Measurements from ENCODE around the gene EEIG1. TPM values are rescaled to one million over a fixed set of nuclear protein-coding genes. Genes with fewer than 3 reads are reported as not detected.

EEIG1 gene
- total RNA-seq, 1 experiment from 2014 or later = 17.5 TPM

DNA sequence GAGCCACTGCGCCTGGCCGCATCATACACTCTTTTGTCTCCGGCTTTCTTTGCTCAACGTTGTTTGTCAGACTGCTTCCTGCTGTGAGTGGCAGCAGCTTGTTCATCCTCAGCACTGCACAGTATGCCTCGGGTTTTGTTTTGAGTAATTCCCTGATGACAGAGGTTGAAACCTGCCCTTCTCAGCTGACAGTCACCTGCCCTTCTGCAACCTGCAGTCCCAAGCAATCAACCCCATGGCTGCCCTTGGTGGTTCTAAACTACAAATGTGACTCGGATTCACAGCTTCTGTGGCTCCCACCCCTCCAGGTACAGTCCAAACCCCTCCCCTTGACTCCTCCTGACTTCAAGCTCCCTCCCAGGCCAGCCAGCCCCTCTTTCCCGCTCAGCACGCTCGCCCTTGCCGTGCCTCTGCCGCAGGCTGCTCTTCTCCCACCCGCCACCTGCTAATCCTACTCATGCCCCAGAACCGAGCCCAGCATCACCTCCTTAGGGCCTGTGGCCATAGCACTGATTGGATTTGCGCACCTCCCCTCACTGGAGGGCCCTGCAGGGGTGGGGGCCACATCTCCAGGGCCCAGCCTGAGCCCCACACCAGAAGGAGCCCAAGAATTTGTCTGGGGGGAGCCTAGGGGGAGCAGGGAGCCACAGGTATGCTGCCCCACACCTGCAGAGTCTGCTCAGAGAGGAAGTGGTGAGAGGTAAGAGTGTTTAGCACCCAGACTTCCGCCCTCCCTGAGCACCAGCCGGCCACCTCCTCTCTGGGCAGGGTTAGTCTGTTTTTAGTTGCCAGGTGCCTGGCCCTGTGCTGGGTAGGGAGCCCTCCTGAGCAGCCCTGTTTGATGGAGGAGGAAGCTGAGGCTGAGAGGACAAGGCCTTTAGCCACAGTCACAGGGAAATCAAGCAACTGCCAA, 10.1 kb downstream of the EEIG1 start:
- BruUV-seq (replicated peaks) = no TSS peak
- Mint-ChIP-seq H3K27ac (ENCODE audit: low read depth, unreplicated experiment) (peak overlapping the region; percentile 98), H3K9me3 (ENCODE audit: unreplicated experiment) (no peaks in the 10 kb centered on the region), H3K4me3 (ENCODE audit: unreplicated experiment) (no peak overlapping the region), H3K36me3 (ENCODE audit: insufficient read depth, unreplicated experiment) (peaks cover 6% of the 10 kb centered on the region), H3K27me3 (ENCODE audit: insufficient read depth, unreplicated experiment) (no peaks in the 10 kb centered on the region), H3K4me1 (ENCODE audit: insufficient read depth, unreplicated experiment) (peaks cover 58% of the 10 kb centered on the region)
- TF ChIP-seq, protein P1, sequence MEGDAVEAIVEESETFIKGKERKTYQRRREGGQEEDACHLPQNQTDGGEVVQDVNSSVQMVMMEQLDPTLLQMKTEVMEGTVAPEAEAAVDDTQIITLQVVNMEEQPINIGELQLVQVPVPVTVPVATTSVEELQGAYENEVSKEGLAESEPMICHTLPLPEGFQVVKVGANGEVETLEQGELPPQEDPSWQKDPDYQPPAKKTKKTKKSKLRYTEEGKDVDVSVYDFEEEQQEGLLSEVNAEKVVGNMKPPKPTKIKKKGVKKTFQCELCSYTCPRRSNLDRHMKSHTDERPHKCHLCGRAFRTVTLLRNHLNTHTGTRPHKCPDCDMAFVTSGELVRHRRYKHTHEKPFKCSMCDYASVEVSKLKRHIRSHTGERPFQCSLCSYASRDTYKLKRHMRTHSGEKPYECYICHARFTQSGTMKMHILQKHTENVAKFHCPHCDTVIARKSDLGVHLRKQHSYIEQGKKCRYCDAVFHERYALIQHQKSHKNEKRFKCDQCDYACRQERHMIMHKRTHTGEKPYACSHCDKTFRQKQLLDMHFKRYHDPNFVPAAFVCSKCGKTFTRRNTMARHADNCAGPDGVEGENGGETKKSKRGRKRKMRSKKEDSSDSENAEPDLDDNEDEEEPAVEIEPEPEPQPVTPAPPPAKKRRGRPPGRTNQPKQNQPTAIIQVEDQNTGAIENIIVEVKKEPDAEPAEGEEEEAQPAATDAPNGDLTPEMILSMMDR (IDR thresholded peaks at IDR 0.05; ENCODE audit: unreplicated experiment) = no peak
- no peak for DNase-seq (ENCODE audit: unreplicated experiment)
- CTCF ChIA-PET = interaction anchor here (0.7 to 1.2 kb wide), 3 partner anchors 9 to 27 kb away, joined by 3 to 8 read pairs (median 5); no protein-coding TSS in a partner anchor
- intact Hi-C loops (cut with micrococcal nuclease) = no loop called here
- POLR2A ChIA-PET = interaction anchor here (1.0 to 11.1 kb wide), 3 partner anchors 8 to 124 kb away, joined by 4 to 86 read pairs (median 6); partner anchors contain the start of genes EEIG1 and NAIF1

DNA sequence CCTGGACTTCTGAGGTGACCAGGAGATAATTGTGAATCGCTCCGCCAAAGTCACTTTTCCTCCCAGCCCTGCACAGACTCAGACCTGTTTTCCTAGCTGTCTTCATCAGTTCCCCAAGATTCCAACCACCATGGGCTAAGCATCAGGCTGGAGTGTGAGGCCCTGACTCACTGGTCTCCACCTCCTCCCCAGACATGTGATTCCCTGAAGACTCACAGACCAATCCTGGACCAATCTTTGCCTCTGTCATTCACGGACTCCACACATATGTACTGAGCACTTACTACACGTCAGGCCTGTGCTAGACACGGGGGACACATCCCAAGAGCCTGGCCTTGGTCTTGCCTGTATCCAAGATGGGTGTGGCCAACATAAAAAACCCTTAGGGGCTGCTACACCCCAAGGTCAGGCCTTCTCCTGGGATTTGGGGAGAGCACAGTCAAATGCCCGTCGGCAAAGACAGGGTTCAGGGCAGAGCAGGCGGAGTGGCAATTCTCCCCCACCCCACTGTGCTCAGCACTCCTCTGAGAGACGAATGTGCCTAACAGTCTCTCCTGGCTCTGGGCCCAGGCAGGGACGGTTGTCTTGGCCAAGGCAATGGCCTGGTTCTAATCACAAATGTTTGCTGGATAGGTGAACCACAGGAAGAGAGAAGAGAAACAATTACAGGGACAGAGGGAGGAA, 11.9 kb downstream of the EEIG1 start:
- H3K27me3 Mint-ChIP-seq (ENCODE audit: insufficient read depth, unreplicated experiment) = no peaks in the 10 kb centered on the region
- TF ChIP-seq, protein P1 (IDR thresholded peaks at IDR 0.05; ENCODE audit: unreplicated experiment) = no peak
- H3K4me1 Mint-ChIP-seq (ENCODE audit: insufficient read depth, unreplicated experiment) = peaks cover 55% of the 10 kb centered on the region
- peak overlapping the region; percentile 98 for H3K27ac Mint-ChIP-seq (ENCODE audit: low read depth, unreplicated experiment)
- peak; percentile 87 for DNase-seq (ENCODE audit: unreplicated experiment)
- no peaks in the 10 kb centered on the region for H3K9me3 Mint-ChIP-seq (ENCODE audit: unreplicated experiment)
- no TSS peak for BruUV-seq (replicated peaks)
- intact Hi-C loops (cut with micrococcal nuclease) = loop anchor here (1.0 kb wide), 1 partner anchor 9 kb away; no protein-coding TSS in a partner anchor
- POLR2A ChIA-PET = interaction anchor here (0.6 to 11.1 kb wide), 3 partner anchors 8 to 639 kb away, joined by 3 to 86 read pairs (median 4); partner anchors contain the start of gene EEIG1
- peak overlapping the region; percentile 66 for H3K4me3 Mint-ChIP-seq (ENCODE audit: unreplicated experiment)
- CTCF ChIA-PET = interaction anchor here (0.6 to 5.1 kb wide), 3 partner anchors 10 to 32 kb away, joined by 3 to 26 read pairs (median 3); no protein-coding TSS in a partner anchor
- peaks cover 6% of the 10 kb centered on the region for H3K36me3 Mint-ChIP-seq (ENCODE audit: insufficient read depth, unreplicated experiment)

DNA sequence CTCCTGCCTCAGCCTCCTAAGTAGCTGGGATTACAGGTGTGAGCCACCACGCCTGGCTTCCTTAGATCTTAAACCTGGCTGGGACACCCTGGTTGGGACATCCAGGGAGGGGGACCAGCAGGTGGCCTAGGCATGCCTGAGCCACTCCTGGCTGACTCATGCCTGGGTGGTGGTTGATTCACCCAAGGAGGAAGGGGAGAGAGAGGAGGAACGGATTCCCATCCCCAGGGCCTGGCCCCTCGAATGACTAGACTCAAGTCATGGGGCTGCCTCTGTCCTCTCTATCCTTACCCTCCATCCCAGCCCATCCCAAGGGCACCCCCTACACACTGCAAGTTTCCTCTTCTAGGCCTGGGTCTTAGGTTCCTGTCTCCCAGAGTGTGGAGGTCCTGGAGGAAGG, 12.7 kb downstream of the EEIG1 start:
- peak; percentile 82 for DNase-seq (ENCODE audit: unreplicated experiment)
- peaks cover 6% of the 10 kb centered on the region for H3K36me3 Mint-ChIP-seq (ENCODE audit: insufficient read depth, unreplicated experiment)
- H3K9me3 Mint-ChIP-seq (ENCODE audit: unreplicated experiment) = no peaks in the 10 kb centered on the region
- BruUV-seq (replicated peaks) = no TSS peak
- H3K27ac Mint-ChIP-seq (ENCODE audit: low read depth, unreplicated experiment) = peak overlapping the region; percentile 98
- H3K27me3 Mint-ChIP-seq (ENCODE audit: insufficient read depth, unreplicated experiment) = no peaks in the 10 kb centered on the region
- TF ChIP-seq, protein P1 (IDR thresholded peaks at IDR 0.05; ENCODE audit: unreplicated experiment) = no peak
- H3K4me3 Mint-ChIP-seq (ENCODE audit: unreplicated experiment) = peak overlapping the region; percentile 66
- ChIA-PET CTCF (interaction anchor here (0.6 to 5.1 kb wide), 3 partner anchors 25 to 1692 kb away, joined by 3 to 26 read pairs (median 3); no protein-coding TSS in a partner anchor), POLR2A (interaction anchor here (0.6 to 11.1 kb wide), 3 partner anchors 11 to 640 kb away, joined by 4 to 86 read pairs (median 5); partner anchors contain the start of gene EEIG1)
- intact Hi-C loops (cut with micrococcal nuclease) = loop anchor here (1.0 kb wide), 1 partner anchor 10 kb away; no protein-coding TSS in a partner anchor
- peaks cover 55% of the 10 kb centered on the region for H3K4me1 Mint-ChIP-seq (ENCODE audit: insufficient read depth, unreplicated experiment)
